HepG2 (cell line): Measurements from ENCODE around the gene SULT6B1. TPM values are rescaled to one million over a fixed set of nuclear protein-coding genes. Genes with fewer than 3 reads are reported as not detected.

Experiments
- CREBL2 ChIP-seq: sonication (generic); formaldehyde crosslinking; IDR thresholded peaks from 2 replicates; pipeline ENCODE4 v1.8.1; 2023; ENCODE audit warnings: missing genetic modification reagents, mild to moderate bottlenecking, borderline replicate concordance
- EED ChIP-seq: sonication (generic); formaldehyde crosslinking; IDR thresholded peaks from 2 replicates; pipeline ENCODE4 v1.5.0; 2020; ENCODE audit warnings: mild to moderate bottlenecking, missing genetic modification reagents
- FOXK1 ChIP-seq: sonication (generic); formaldehyde crosslinking; IDR thresholded peaks from 2 replicates; pipeline ENCODE4 v1.4.0; 2020; ENCODE audit warnings: low read depth, missing genetic modification reagents, borderline replicate concordance
- FOXO4 ChIP-seq: sonication (generic); formaldehyde crosslinking; conservative IDR thresholded peaks from 2 replicates; pipeline ENCODE4 v1.8.1; 2023; ENCODE audit warnings: missing genetic modification reagents
- HBP1 ChIP-seq: IDR thresholded peaks from 2 replicates; pipeline ENCODE4 v1.6.1; 2016; ENCODE audit warnings: low read depth, control low read depth
- HOXA7 ChIP-seq: sonication (generic); formaldehyde crosslinking; IDR thresholded peaks from 2 replicates; pipeline ENCODE4 v1.8.1; 2022; ENCODE audit warnings: mild to moderate bottlenecking, missing genetic modification reagents, moderate library complexity
- IRF1 ChIP-seq: sonication (generic); formaldehyde crosslinking; IDR thresholded peaks from 2 replicates; pipeline ENCODE4 v1.4.0; 2020; ENCODE audit warnings: low read depth, mild to moderate bottlenecking, missing genetic modification reagents
- KMT2B ChIP-seq: IDR thresholded peaks from 2 replicates; pipeline ENCODE4 v1.6.1; 2016; ENCODE audit warnings: missing genetic modification reagents, missing compliant biosample characterization
- MEIS1 ChIP-seq: sonication (generic); formaldehyde crosslinking; IDR thresholded peaks from 2 replicates; pipeline ENCODE4 v1.9.0; 2021; ENCODE audit warnings: mild to moderate bottlenecking, missing genetic modification reagents, moderate library complexity, borderline replicate concordance
- MXD4 ChIP-seq: IDR thresholded peaks from 2 replicates; pipeline ENCODE4 v1.6.1; 2016; ENCODE audit warnings: mild to moderate bottlenecking, missing biosample characterization, missing genetic modification reagents
- NBN ChIP-seq: fragments of 450-650 bp; conservative IDR thresholded peaks from 2 replicates; pipeline ENCODE4 v1.6.1; 2017
- NFATC3 ChIP-seq: sonication (generic); formaldehyde crosslinking; IDR thresholded peaks from 2 replicates; pipeline ENCODE4 v1.5.1; 2020; ENCODE audit warnings: mild to moderate bottlenecking, missing genetic modification reagents
- PHF5A ChIP-seq: IDR thresholded peaks from one replicate; pipeline ENCODE4 v1.6.1; 2018; ENCODE audit warnings: low read depth, missing genetic modification reagents; ENCODE audit not compliant: unreplicated experiment
- PREB ChIP-seq: sonication (generic); formaldehyde crosslinking; IDR thresholded peaks from 2 replicates; pipeline ENCODE4 v1.4.0; 2020; ENCODE audit warnings: missing genetic modification reagents
- RXRA ChIP-seq: sonication (generic); formaldehyde crosslinking; IDR thresholded peaks from 2 replicates; pipeline ENCODE4 v1.5.1; 2020; ENCODE audit warnings: missing genetic modification reagents
- SIX1 ChIP-seq: sonication (generic); formaldehyde crosslinking; IDR thresholded peaks from 2 replicates; pipeline ENCODE4 v1.4.0; 2020; ENCODE audit warnings: missing genetic modification reagents, borderline replicate concordance
- SRF ChIP-seq: IDR thresholded peaks from 2 replicates; pipeline ENCODE4 v1.6.1; 2011; ENCODE audit warnings: mild to moderate bottlenecking, low read depth, low read length, moderate library complexity
- TAF15 ChIP-seq: fragments of 200-400 bp; formaldehyde crosslinking; IDR thresholded peaks from one replicate; pipeline ENCODE4 v1.6.1; 2018; ENCODE audit warnings: mild to moderate bottlenecking, low read depth, low read length; ENCODE audit not compliant: poor library complexity, severe bottlenecking
- TCF7L2 ChIP-seq: IDR thresholded peaks from 2 replicates; pipeline ENCODE4 v1.6.1; 2011; ENCODE audit warnings: mild to moderate bottlenecking, low read depth, low read length, moderate library complexity
- ZBTB1 ChIP-seq: sonication (generic); formaldehyde crosslinking; IDR thresholded peaks from 2 replicates; pipeline ENCODE4 v1.4.0; 2020; ENCODE audit warnings: missing genetic modification reagents, borderline replicate concordance
- ZNF414 ChIP-seq: sonication (generic); formaldehyde crosslinking; IDR thresholded peaks from 2 replicates; pipeline ENCODE4 v1.5.0; 2020; ENCODE audit warnings: missing genetic modification reagents
- ZNF577 ChIP-seq: sonication (generic); formaldehyde crosslinking; IDR thresholded peaks from 2 replicates; pipeline ENCODE4 v1.4.0; 2020; ENCODE audit warnings: mild to moderate bottlenecking, low read depth, missing genetic modification reagents, borderline replicate concordance
- ZSCAN21 ChIP-seq: sonication (generic); formaldehyde crosslinking; IDR thresholded peaks from 2 replicates; pipeline ENCODE4 v1.8.0; 2022; ENCODE audit warnings: mild to moderate bottlenecking, missing genetic modification reagents, moderate library complexity, borderline replicate concordance
- polyA plus RNA-seq, 8 experiments: library from polyadenylated mRNA; depleted of rRNA in 3 of 8; stranded (reverse) in 7 of 8; unstranded in 1 of 8; fragments of >200 nt; fragmentation: Illumina TruSeq in 4 of 8; extraction: Trizol in 4 of 8; gene quantifications; 2 replicates each; pipeline versions ENCODE4 v1.2.1 to v1.2.3, GENCODE V29; 2011 to 2016; ENCODE audit warnings: low read depth in 4 of 8, missing spikeins in 1 of 8, mixed read lengths in 1 of 8; ENCODE audit not compliant: insufficient read depth in 1 of 8
- total RNA-seq, 5 experiments: library from RNA; depleted of rRNA; stranded (reverse); fragments of >200 nt; fragmentation: Illumina TruSeq; extraction: Trizol; gene quantifications; 2 replicates each; pipeline ENCODE4 v1.2.3, GENCODE V29; 2016; ENCODE audit warnings: low read depth in 1 of 5

SULT6B1 gene
- total and polyA plus RNA-seq, 2 of the 13 experiments (the other 11 are each of a cell fraction or from before 2014, with no cell fraction given): not detected

GRCh38 chr2:37231241-37232130 lies 43.0 kb upstream of the SULT6B1 start, which contains the start of the genes CEBPZ and NDUFAF7 (continued):
- TF ChIP-seq FOXO4 (CRISPR knock-in tag) (no peak), PREB (CRISPR knock-in tag) (no peak; the same call in 1 of the 2 replicates), RXRA (CRISPR knock-in tag) (peak; percentile 77; the same call in 1 of the 2 replicates), TCF7L2 (no peak), ZBTB1 (CRISPR knock-in tag) (no peak; the same call in 1 of the 2 replicates), MEIS1 (CRISPR knock-in tag) (no peak; the same call in 1 of the 2 replicates), FOXK1 (CRISPR knock-in tag) (peak; percentile 68; the same call in 1 of the 2 replicates), KMT2B (CRISPR knock-in tag) (peak; percentile 99), SIX1 (no peak), ZNF577 (CRISPR knock-in tag) (0 out of 2 replicates have a peak, but pooled peaks have one; percentile 48), HOXA7 (CRISPR knock-in tag) (no peak), MXD4 (CRISPR knock-in tag) (peak; percentile 96), ZSCAN21 (CRISPR knock-in tag) (peak; percentile 95), PHF5A (peak; percentile 93), ZNF414 (CRISPR knock-in tag) (no peak), IRF1 (CRISPR knock-in tag) (0 out of 2 replicates have a peak, but pooled peaks have one; percentile 52), EED (0 out of 2 replicates have a peak, but pooled peaks have one; percentile 71), HBP1 (CRISPR knock-in tag) (no peak; the same call in 1 of the 2 replicates), CREBL2 (CRISPR knock-in tag) (peak; percentile 91; the same call in 1 of the 2 replicates), SRF (no peak), NFATC3 (peak; percentile 82), NBN (no peak), TAF15 (peak; percentile 63)
